SU-DHL-6 (cell line): Measurements from ENCODE around the gene OLR1.
A peak's percentile ranks its signal among the peaks of the same experiment; 100 is the strongest.

Experiments
- H2AFZ ChIP-seq: fragments of 200-600 bp; sonication (generic); 2 replicates; pipeline ENCODE4 v1.6.1; 2014; ENCODE audit warnings: low read depth, mild to moderate bottlenecking, moderate library complexity, mixed read lengths, antibody characterized with exemption, low read length; ENCODE audit not compliant: severe bottlenecking
- H3F3A ChIP-seq: fragments of 200-600 bp; shearing (Covaris generic); 2 replicates; pipeline ENCODE4 v1.6.0; 2016; ENCODE audit warnings: antibody characterized with exemption, mild to moderate bottlenecking; ENCODE audit not compliant: insufficient read depth
- H3K27ac ChIP-seq: fragments of 200-600 bp; sonication (generic); 2 replicates; pipeline ENCODE4 v1.5.1; 2016; ENCODE audit warnings: low read depth, mild to moderate bottlenecking, low read length, moderate library complexity, mixed read lengths
- H3K27me3 ChIP-seq: fragments of 200-600 bp; sonication (generic), shearing (Covaris generic); 2 replicates; pipeline ENCODE4 v1.6.0; 2014; ENCODE audit warnings: mild to moderate bottlenecking, low read length
- H3K36me3 ChIP-seq: fragments of 200-600 bp; sonication (generic); 2 replicates; pipeline ENCODE4 v1.6.1; 2014; ENCODE audit warnings: mild to moderate bottlenecking, low read length, mixed read lengths
- H3K4me2 ChIP-seq: fragments of 300-600, 200-600 bp; shearing (Covaris generic), sonication (generic); 2 replicates; pipeline ENCODE4 v1.6.0; 2014; ENCODE audit warnings: low read length, low read depth, mild to moderate bottlenecking; ENCODE audit not compliant: poor library complexity, severe bottlenecking
- H3K4me3 ChIP-seq: fragments of 200-600 bp; sonication (generic); 2 replicates; pipeline ENCODE4 v1.5.1; 2014; ENCODE audit warnings: antibody characterized with exemption, low read length, mild to moderate bottlenecking, mixed read lengths; ENCODE audit not compliant: insufficient read depth, poor library complexity, severe bottlenecking
- H3K79me2 ChIP-seq: fragments of 200-600 bp; sonication (generic); 2 replicates; pipeline ENCODE4 v1.6.1; 2014; ENCODE audit warnings: mild to moderate bottlenecking, low read length, moderate library complexity; ENCODE audit not compliant: insufficient read depth
- H3K9ac ChIP-seq: fragments of 200-600 bp; sonication (generic); 2 replicates; pipeline ENCODE4 v1.7.0; 2014; ENCODE audit warnings: mild to moderate bottlenecking, low read length
- H3K9me2 ChIP-seq: fragments of 200-600 bp; sonication (generic); replicated peaks from 2 replicates; pipeline ENCODE4 v1.6.1; 2014; ENCODE audit warnings: low read length; ENCODE audit not compliant: insufficient read depth
- H3K9me3 ChIP-seq: fragments of 200-600 bp; sonication (generic); 2 replicates; pipeline ENCODE4 v1.6.1; 2014; ENCODE audit warnings: low read length, mixed read lengths; ENCODE audit not compliant: insufficient read depth
- H4K20me1 ChIP-seq: fragments of 200-600 bp; sonication (generic); 2 replicates; pipeline ENCODE4 v1.6.1; 2014; ENCODE audit warnings: low read depth, mild to moderate bottlenecking, antibody characterized with exemption, low read length, moderate library complexity, mixed read lengths
- EZH2phosphoT487 ChIP-seq: fragments of 200-600 bp; sonication (generic), shearing (Covaris generic); conservative IDR thresholded peaks from 2 replicates; pipeline ENCODE4 v1.6.1; 2018; ENCODE audit warnings: mild to moderate bottlenecking, antibody characterized with exemption, low read length, moderate library complexity, mixed read lengths
- TF ChIP-seq, protein P1 (sequence below): fragments of 200-600 bp; sonication (generic); IDR thresholded peaks from one replicate; pipeline ENCODE4 v1.5.1; 2017; ENCODE audit warnings: antibody characterized with exemption, mild to moderate bottlenecking, low read length, moderate library complexity; ENCODE audit not compliant: insufficient read depth, poor library complexity, severe bottlenecking

OLR1 gene

DNA sequence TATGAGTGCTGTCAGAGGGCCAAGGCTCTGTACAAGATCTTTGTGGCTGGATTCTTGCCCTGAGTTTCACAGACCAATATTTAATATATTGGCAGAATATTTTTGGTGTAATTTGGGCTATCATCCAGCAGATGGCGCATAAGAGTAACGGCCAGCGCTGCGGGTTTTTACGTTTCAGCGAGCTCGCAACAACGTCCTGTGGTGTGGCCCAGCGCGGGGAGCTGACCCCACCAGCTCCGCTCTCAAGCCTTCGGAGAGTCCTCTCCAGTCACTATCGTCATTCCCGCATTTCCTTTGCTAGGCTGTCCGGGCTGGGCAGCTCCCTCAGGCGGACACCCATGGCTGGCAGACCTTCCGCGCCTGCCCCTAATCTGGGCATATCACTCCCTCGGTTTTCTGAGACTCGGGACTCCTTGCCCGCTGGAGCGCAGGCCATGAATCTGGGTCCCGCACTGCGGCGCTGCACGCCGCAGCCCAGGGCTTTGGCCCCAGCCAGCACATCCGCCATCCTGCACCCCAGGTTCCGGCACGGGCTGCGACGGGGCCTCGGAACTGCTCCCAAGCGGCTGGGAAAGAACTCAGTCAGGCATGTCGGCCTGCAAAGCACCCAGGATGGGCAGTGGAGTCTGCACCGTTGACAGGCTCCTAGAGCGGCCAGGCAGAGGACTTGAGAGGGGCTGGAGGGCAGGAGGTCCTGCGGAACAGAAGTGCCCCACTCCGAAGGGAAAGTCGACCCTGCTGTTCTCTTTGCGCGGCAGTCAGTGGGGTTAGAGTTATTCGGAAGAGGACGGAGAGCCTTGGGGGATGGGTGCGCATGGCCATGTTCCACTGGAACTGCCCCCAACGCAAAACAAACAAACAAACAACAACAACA is 18.4 kb downstream of the OLR1 start:
- no peak overlapping the region for H3K9ac ChIP-seq
- no peaks in the 10 kb centered on the region for H3K27me3 ChIP-seq
- no peak overlapping the region for H2AFZ ChIP-seq
- H3K27ac ChIP-seq, result no peak overlapping the region
- H3K9me3 ChIP-seq, result no peaks in the 10 kb centered on the region
- no peaks in the 10 kb centered on the region for H3K79me2 ChIP-seq
- H3K4me3 ChIP-seq, result no peak overlapping the region
- no peaks in the 10 kb centered on the region for H3F3A ChIP-seq
- no peaks in the 10 kb centered on the region for H3K9me2 ChIP-seq
- TF ChIP-seq, protein P1, sequence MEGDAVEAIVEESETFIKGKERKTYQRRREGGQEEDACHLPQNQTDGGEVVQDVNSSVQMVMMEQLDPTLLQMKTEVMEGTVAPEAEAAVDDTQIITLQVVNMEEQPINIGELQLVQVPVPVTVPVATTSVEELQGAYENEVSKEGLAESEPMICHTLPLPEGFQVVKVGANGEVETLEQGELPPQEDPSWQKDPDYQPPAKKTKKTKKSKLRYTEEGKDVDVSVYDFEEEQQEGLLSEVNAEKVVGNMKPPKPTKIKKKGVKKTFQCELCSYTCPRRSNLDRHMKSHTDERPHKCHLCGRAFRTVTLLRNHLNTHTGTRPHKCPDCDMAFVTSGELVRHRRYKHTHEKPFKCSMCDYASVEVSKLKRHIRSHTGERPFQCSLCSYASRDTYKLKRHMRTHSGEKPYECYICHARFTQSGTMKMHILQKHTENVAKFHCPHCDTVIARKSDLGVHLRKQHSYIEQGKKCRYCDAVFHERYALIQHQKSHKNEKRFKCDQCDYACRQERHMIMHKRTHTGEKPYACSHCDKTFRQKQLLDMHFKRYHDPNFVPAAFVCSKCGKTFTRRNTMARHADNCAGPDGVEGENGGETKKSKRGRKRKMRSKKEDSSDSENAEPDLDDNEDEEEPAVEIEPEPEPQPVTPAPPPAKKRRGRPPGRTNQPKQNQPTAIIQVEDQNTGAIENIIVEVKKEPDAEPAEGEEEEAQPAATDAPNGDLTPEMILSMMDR, result peak; percentile 34
- TF ChIP-seq EZH2phosphoT487, result no peak
- H4K20me1 ChIP-seq, result no peaks in the 10 kb centered on the region
- no peaks in the 10 kb centered on the region for H3K36me3 ChIP-seq
- no peak overlapping the region for H3K4me2 ChIP-seq

DNA sequence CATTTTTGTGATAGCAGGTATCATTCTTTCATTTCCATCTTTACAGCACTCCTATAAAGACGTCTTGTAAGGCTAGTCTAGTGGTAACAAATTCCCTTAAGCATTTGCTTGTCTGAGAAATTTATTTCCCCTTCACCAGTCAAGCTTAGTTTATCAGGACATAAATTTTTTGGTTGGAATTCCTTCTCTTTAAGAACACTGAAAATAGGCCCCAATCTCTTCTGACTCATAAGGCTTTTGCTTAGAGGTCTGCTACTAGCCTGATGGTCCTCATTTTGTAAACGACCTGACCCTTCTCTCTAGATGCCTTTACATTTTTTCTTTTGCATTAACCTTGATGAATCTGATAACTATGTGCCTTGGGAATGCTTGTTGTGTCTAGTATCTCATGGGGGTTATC is 20.3 kb downstream of the OLR1 start:
- Histone ChIP-seq H3K27me3 (no peaks in the 10 kb centered on the region), H3K27ac (no peak overlapping the region), H3K9ac (no peak overlapping the region), H3F3A (no peaks in the 10 kb centered on the region), H3K9me3 (no peaks in the 10 kb centered on the region), H3K9me2 (no peaks in the 10 kb centered on the region), H3K36me3 (no peaks in the 10 kb centered on the region), H3K79me2 (no peaks in the 10 kb centered on the region), H4K20me1 (no peaks in the 10 kb centered on the region), H3K4me2 (no peak overlapping the region), H2AFZ (no peak overlapping the region), H3K4me3 (no peak overlapping the region)
- TF ChIP-seq, protein P1, result no peak
- no peak for TF ChIP-seq EZH2phosphoT487

DNA sequence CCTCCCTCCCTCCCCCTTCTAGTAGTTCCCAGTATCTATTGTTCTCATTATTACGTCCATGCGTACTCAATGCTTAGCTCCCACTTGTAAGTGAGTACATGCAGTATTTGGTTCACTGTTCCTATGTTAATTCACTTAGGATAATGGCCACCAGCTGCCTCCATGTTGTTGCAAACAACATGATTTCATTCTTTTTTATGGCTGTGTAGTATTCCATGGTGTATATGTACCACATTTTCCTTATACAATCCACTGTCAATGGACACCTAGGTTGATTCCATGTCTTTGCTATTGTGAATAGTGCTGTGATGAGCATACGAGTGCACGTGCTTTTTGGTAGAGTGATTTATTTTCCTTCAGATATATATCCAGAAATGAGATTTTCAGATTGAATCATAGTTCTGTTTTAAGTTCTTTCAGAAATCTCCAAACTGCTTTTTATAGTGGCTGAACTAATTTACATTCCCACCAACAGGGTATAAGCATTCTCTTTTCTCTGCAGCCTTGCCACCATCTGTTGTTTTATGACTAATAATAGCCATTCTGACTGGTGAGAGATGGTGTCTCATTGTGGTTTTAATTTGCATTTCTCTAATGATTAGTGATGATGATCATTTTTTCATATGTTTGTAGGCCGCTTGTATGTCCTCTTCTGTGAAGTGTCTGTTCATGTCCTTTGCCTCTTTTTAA is 24.1 kb downstream of the OLR1 start:
- H2AFZ ChIP-seq, result no peak overlapping the region
- H3K9me3 ChIP-seq, result no peaks in the 10 kb centered on the region
- no peak for TF ChIP-seq EZH2phosphoT487
- TF ChIP-seq, protein P1, result no peak
- H3K27ac ChIP-seq, result no peak overlapping the region
- H3F3A ChIP-seq, result no peaks in the 10 kb centered on the region
- H3K4me3 ChIP-seq, result no peak overlapping the region
- H4K20me1 ChIP-seq, result no peaks in the 10 kb centered on the region
- no peaks in the 10 kb centered on the region for H3K27me3 ChIP-seq
- no peaks in the 10 kb centered on the region for H3K9me2 ChIP-seq
- no peaks in the 10 kb centered on the region for H3K36me3 ChIP-seq
- no peak overlapping the region for H3K9ac ChIP-seq
- no peaks in the 10 kb centered on the region for H3K79me2 ChIP-seq
- no peak overlapping the region for H3K4me2 ChIP-seq
